GM12892 (cell line): ENCODE data around the gene MTHFSD.

Experiments
- POLR2A ChIP-seq: IDR thresholded peaks from 2 replicates; pipeline ENCODE4 v1.6.1; 2011; ENCODE audit warnings: low read depth, low read length, control low read depth
- POLR2AphosphoS5 ChIP-seq: IDR thresholded peaks from 2 replicates; pipeline ENCODE4 v1.6.1; 2011; ENCODE audit warnings: low read depth, low read length, control low read depth
- TAF1 ChIP-seq: IDR thresholded peaks from 2 replicates; pipeline ENCODE4 v1.6.1; 2011; ENCODE audit warnings: low read depth, mild to moderate bottlenecking, control low read depth, low read length, borderline replicate concordance

GRCh38 chr16:86497551-86498021, 57.4 kb downstream of the MTHFSD start:
- TF ChIP-seq POLR2A = no peak
- no peak for TF ChIP-seq POLR2AphosphoS5
- TF ChIP-seq TAF1 = no peak
